Fibroblast of the aortic adventitia (primary cell): ENCODE data around the gene CCP110. TPM values are rescaled to one million over a fixed set of nuclear protein-coding genes. Genes with fewer than 3 reads are reported as not detected.

ENCODE experiments used
- DNase-seq: peaks from one replicate; pipeline ENCODE4 v3.0.0-alpha.2; 2010; ENCODE audit warnings: low read depth
- H3K4me3 ChIP-seq: 2 replicates; pipeline ENCODE4 v1.5.1; 2011; ENCODE audit warnings: low read depth, mild to moderate bottlenecking, control low read depth, low read length, moderate library complexity
- total RNA-seq: library from RNA; depleted of rRNA; stranded (reverse); fragments of >200 nt; gene quantifications from 2 replicates; pipeline ENCODE4 v1.2.3, GENCODE V29; 2012; ENCODE audit warnings: low replicate concordance
- TF ChIP-seq, protein P1 (sequence below): IDR thresholded peaks from 2 replicates; pipeline ENCODE4 v1.5.1; 2011; ENCODE audit warnings: mild to moderate bottlenecking, low read length, control low read depth, inconsistent platforms; ENCODE audit not compliant: insufficient read depth

CCP110 gene
- total RNA-seq, 1 donor, result 23.3 TPM

DNA sequence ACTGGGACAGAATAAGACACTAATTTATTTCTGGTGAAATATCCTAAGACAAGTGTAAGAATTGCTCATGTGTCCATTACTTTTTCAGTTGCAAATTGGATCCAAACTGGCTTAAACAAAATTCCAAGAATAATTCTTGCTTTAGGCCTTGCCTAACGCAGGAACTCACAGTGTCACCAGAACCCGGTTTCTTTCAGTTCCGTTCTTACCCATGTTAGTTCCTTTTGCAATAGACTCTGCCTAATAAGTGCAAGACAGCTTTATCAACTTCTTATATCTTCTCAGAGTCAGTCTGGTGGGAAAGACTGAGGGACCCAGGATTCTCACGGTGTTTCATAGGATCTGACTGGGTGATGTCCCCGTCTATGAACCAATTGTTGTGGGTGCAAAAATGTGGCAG, 26.6 kb upstream of the CCP110 start:
- H3K4me3 ChIP-seq, result no peak overlapping the region
- no peak for DNase-seq
- TF ChIP-seq, protein P1, sequence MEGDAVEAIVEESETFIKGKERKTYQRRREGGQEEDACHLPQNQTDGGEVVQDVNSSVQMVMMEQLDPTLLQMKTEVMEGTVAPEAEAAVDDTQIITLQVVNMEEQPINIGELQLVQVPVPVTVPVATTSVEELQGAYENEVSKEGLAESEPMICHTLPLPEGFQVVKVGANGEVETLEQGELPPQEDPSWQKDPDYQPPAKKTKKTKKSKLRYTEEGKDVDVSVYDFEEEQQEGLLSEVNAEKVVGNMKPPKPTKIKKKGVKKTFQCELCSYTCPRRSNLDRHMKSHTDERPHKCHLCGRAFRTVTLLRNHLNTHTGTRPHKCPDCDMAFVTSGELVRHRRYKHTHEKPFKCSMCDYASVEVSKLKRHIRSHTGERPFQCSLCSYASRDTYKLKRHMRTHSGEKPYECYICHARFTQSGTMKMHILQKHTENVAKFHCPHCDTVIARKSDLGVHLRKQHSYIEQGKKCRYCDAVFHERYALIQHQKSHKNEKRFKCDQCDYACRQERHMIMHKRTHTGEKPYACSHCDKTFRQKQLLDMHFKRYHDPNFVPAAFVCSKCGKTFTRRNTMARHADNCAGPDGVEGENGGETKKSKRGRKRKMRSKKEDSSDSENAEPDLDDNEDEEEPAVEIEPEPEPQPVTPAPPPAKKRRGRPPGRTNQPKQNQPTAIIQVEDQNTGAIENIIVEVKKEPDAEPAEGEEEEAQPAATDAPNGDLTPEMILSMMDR, result no peak

DNA sequence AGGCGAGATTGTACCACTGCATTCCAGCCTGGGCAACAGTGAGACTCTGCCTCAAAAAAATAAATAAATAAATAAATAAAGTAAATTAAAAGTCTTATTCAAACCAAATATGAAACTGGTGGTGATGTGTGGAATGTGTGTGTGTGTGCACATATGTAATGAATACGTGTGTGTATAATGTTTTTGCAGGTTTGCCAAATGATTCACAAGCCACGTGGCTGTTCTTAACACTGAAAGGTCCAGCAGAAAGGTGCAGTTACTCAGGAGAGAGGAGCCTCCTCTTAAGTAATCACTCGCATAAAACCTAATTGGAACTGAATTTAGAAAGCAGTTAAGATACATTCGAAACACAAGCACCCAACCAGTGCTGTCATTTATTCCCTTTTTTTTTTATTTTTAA, 24.7 kb upstream of the CCP110 start:
- no peak for DNase-seq
- no peak overlapping the region for H3K4me3 ChIP-seq
- TF ChIP-seq, protein P1, result no peak

DNA sequence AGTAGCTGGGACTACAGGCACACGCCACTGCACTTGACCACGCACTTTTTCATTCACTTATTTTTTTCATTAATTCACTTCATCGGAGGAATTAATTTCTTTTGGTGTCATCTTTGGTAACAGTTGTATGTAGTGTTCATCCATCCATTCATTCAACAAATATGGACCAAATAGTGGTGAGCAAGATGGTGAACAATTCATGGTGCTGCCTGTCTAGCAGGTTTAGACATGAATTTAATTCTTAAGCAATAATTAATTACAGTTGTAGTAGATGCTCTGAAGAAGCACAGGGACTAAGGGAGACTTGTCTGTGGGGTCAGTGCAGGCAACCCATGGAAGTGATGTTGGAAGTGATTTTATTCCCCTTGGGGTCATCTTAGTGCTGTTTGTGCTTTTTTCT, 24.3 kb upstream of the CCP110 start:
- TF ChIP-seq, protein P1, result no peak
- H3K4me3 ChIP-seq, result no peak overlapping the region
- DNase-seq, result no peak

DNA sequence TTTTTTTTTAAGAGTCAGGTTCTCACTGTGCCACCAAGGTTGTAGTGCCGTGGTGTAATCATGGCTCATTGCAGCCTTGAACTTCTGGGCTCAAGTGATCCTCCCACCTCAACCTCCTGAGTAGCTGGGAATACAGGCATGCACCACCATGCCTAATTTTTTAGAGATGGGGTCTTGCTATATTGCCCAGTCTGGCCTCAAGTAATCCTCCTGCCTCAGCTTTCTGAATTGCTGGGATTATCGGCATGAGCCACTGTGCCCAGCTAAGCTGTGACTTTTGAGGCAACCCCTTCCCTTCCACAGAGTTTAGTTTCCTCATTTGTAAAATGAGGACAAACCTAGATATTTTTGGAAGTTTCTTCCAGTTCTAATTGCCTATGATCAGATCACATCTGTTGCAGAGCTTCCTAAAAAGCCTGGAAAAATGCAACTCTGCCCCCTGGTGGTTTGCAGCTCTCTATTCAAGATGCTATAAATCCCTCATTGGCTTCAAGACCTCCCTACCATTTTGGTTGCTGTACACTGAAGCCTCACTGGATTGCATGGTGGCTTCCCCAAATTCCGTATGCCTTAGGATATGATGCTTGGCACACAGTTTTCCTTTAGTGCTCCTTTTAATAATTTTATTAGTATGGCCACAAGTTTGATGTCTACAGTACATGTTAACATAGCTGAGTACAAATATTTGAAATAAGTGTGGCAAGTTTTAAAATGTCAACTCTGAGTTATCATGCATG, 21.2 kb upstream of the CCP110 start:
- DNase-seq, result peak; percentile 84
- TF ChIP-seq, protein P1, result peak; percentile 81

DNA sequence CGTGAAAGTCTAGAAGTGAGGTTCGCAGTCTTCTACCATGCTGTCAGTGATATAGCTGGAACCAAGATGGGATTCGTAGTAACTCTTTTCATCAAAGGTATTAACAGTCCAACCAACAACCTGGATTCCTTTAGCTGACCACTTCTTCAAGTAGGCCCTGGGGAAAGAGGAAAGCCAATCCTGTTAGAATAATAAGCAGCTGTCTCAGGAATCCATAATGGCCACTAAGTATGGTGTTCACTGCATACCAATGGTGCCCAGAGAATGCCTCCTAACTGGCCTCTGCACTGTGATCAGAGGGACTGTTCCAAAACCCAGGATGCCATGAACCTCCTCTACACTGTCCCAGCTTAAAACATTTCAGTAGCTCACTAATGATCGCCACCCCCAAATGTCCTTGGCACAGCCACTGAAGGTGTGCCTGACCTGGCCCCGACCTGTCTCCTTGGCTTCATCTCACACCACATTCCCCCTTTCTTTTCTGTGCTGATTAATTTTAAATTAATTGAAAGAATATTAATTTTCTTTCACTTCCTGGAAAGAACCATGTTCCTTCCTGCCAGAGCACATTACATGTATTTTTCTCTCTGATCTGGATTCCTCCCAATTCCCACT, 20.2 kb upstream of the CCP110 start:
- no peak overlapping the region for H3K4me3 ChIP-seq
- DNase-seq, result no peak
- TF ChIP-seq, protein P1, result no peak

More for the DNA sequence above, 21.2 kb upstream of the CCP110 start:
- no peak overlapping the region for H3K4me3 ChIP-seq

DNA sequence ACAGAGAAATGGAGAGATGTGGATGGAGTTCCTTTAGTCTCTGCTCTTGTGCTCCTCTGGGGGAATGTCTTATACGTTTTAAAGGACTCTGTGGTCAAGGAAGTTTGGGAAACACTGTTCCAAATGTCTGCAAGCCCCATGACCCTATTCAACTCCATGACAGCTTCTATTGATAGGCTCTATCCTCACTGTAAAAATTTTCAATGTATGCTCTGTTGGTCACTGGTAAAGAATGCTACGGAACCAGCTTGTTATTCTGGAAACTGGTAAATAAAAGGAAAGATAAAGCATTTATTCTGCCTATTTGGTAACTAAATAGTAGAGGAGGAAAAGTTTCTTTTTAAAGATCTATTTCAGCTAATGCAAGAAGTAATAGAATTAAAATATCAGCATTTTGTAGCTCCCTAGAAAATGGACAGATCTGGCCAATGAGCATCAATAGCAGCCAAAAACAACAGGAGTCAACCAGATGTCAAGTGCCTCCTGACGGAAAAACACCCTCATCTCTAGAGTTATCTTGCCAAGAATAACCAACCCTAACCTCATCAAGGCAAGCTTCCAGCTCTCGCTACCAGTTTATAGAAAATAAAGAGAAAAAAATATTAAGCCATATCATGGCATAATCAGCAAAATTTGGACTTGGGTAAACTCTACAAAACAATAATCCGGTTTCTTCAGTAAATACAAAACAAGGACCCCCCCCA, 18.0 kb upstream of the CCP110 start:
- peak; percentile 86 for DNase-seq
- TF ChIP-seq, protein P1, result no peak

More for the DNA sequence above, 18.0 kb upstream of the CCP110 start:
- H3K4me3 ChIP-seq, result no peak overlapping the region
